GM23338 (cell line): Measurements from ENCODE around the gene SELP. TPM values are rescaled to one million over a fixed set of nuclear protein-coding genes. Genes with fewer than 3 reads are reported as not detected.

ENCODE experiments used
- ATAC-seq: fragments of 200-7000 bp; cut with Tn5 transposase; 3 replicates; pipeline ENCODE4 v1.9.1; 2020
- DNase-seq: peaks from one replicate; pipeline ENCODE4 v3.0.0-alpha.2; 2015; ENCODE audit warnings: low spot score
- H2AFZ ChIP-seq: fragments of 200-600 bp; sonication (generic); 2 replicates; pipeline ENCODE4 v1.8.0; 2016; ENCODE audit warnings: antibody characterized with exemption, mild to moderate bottlenecking, moderate library complexity
- H3F3A ChIP-seq: fragments of 200-600 bp; sonication (generic); replicated peaks from 2 replicates; pipeline ENCODE4 v1.8.0; 2017; ENCODE audit warnings: antibody characterized with exemption, mixed run types, low read depth
- H3K27ac ChIP-seq: fragments of 200-600 bp; sonication (generic); 2 replicates; pipeline ENCODE4 v1.6.1; 2016; ENCODE audit warnings: low read depth
- H3K27me3 ChIP-seq: fragments of 200-600 bp; sonication (generic); 2 replicates; pipeline ENCODE4 v1.8.0; 2016; ENCODE audit warnings: mild to moderate bottlenecking, mixed run types, moderate library complexity; ENCODE audit not compliant: insufficient read depth
- H3K36me3 ChIP-seq: fragments of 200-600 bp; sonication (generic); 2 replicates; pipeline ENCODE4 v1.8.0; 2016; ENCODE audit warnings: mild to moderate bottlenecking; ENCODE audit not compliant: insufficient read depth
- H3K4me1 ChIP-seq: fragments of 200-600 bp; sonication (generic); 2 replicates; pipeline ENCODE4 v1.8.0; 2016; ENCODE audit warnings: mild to moderate bottlenecking, moderate library complexity; ENCODE audit not compliant: insufficient read depth
- H3K4me2 ChIP-seq: fragments of 200-600 bp; sonication (generic); 2 replicates; pipeline ENCODE4 v1.7.1; 2017; ENCODE audit warnings: mixed run types
- H3K4me3 ChIP-seq: fragments of 200-600 bp; sonication (generic); 2 replicates; pipeline ENCODE4 v1.6.1; 2016; ENCODE audit warnings: mixed run types
- H3K79me2 ChIP-seq: fragments of 200-600 bp; sonication (generic); replicated peaks from 2 replicates; pipeline ENCODE4 v1.8.0; 2017; ENCODE audit warnings: mild to moderate bottlenecking; ENCODE audit not compliant: insufficient read depth
- H3K9me2 ChIP-seq: fragments of 200-600 bp; sonication (generic); 2 replicates; pipeline ENCODE4 v1.8.0; 2017; ENCODE audit not compliant: insufficient read depth
- H4K20me1 ChIP-seq: fragments of 200-600 bp; sonication (generic); replicated peaks from 2 replicates; pipeline ENCODE4 v1.8.0; 2017; ENCODE audit warnings: mild to moderate bottlenecking; ENCODE audit not compliant: insufficient read depth
- H3K27ac Mint-ChIP-seq: 2 replicates; pipeline ENCODE4 v1.8.0; 2020; ENCODE audit warnings: inconsistent platforms, mild to moderate bottlenecking, moderate library complexity, mixed read lengths
- H3K27me3 Mint-ChIP-seq: 3 replicates; pipeline ENCODE4 v1.8.0; 2022; ENCODE audit warnings: low read depth, mild to moderate bottlenecking, moderate library complexity, mixed read lengths, inconsistent platforms; ENCODE audit not compliant: insufficient read depth, poor library complexity
- H3K36me3 Mint-ChIP-seq: 3 replicates; pipeline ENCODE4 v1.8.0; 2021; ENCODE audit warnings: low read depth, mild to moderate bottlenecking, inconsistent platforms, moderate library complexity, mixed read lengths
- H3K4me1 Mint-ChIP-seq: 3 replicates; pipeline ENCODE4 v1.8.0; 2020; ENCODE audit warnings: mild to moderate bottlenecking, inconsistent platforms, mixed read lengths
- H3K4me3 Mint-ChIP-seq: 3 replicates; pipeline ENCODE4 v1.8.0; 2021; ENCODE audit warnings: moderate library complexity, mild to moderate bottlenecking, inconsistent platforms, mixed read lengths
- H3K9me3 Mint-ChIP-seq: 3 replicates; pipeline ENCODE4 v1.8.0; 2020; ENCODE audit warnings: moderate library complexity, mild to moderate bottlenecking, inconsistent platforms, mixed read lengths
- ETS1 ChIP-seq: IDR thresholded peaks from 2 replicates; pipeline ENCODE4 v1.6.1; 2016; ENCODE audit warnings: antibody characterized with exemption
- EZH2 ChIP-seq: fragments of 200-600 bp; sonication (generic); IDR thresholded peaks from one replicate; pipeline ENCODE4 v1.8.0; 2017; ENCODE audit warnings: antibody characterized with exemption, mild to moderate bottlenecking, low read depth; ENCODE audit not compliant: unreplicated experiment
- EZH2phosphoT487 ChIP-seq: fragments of 200-600 bp; sonication (generic); IDR thresholded peaks from one replicate; pipeline ENCODE4 v1.8.1; 2018; ENCODE audit warnings: antibody characterized with exemption; ENCODE audit not compliant: unreplicated experiment
- NANOG ChIP-seq: IDR thresholded peaks from 2 replicates; pipeline ENCODE4 v1.6.1; 2016; ENCODE audit warnings: antibody characterized with exemption, borderline replicate concordance
- STAT1 ChIP-seq: IDR thresholded peaks from one replicate; pipeline ENCODE4 v1.6.1; 2016; ENCODE audit warnings: antibody characterized with exemption; ENCODE audit not compliant: unreplicated experiment
- ZNF114 ChIP-seq: fragments of 250-450 bp; sonication (Bioruptor Pico); IDR thresholded peaks from 2 replicates; pipeline ENCODE4 v1.5.0; 2020; ENCODE audit warnings: mild to moderate bottlenecking, moderate library complexity
- ZNF331 ChIP-seq: fragments of 250-450 bp; sonication (Bioruptor Pico); IDR thresholded peaks from 2 replicates; pipeline ENCODE4 v1.5.0; 2020; ENCODE audit warnings: low read depth, mild to moderate bottlenecking, moderate library complexity
- polyA plus RNA-seq: library from polyadenylated mRNA; unstranded; fragments of >200 nt; fragmentation: Nextera tagmentation; extraction: Ambion mirVana; gene quantifications from 2 replicates; pipeline ENCODE4 v1.2.1, GENCODE V29; 2016
- total RNA-seq: library from RNA; depleted of rRNA; stranded (reverse); fragments of >200 nt; shearing (Covaris generic); gene quantifications from 2 replicates; pipeline ENCODE4 v1.2.3, GENCODE V29; 2014
- TF ChIP-seq, protein P1 (sequence below): fragments of 250-450 bp; sonication (Bioruptor Pico); IDR thresholded peaks from 2 replicates; pipeline ENCODE4 v1.5.0; 2020; ENCODE audit warnings: mild to moderate bottlenecking, moderate library complexity

The SELP gene
- total and polyA plus RNA-seq, 2 experiments from 2014 or later = not detected

DNA sequence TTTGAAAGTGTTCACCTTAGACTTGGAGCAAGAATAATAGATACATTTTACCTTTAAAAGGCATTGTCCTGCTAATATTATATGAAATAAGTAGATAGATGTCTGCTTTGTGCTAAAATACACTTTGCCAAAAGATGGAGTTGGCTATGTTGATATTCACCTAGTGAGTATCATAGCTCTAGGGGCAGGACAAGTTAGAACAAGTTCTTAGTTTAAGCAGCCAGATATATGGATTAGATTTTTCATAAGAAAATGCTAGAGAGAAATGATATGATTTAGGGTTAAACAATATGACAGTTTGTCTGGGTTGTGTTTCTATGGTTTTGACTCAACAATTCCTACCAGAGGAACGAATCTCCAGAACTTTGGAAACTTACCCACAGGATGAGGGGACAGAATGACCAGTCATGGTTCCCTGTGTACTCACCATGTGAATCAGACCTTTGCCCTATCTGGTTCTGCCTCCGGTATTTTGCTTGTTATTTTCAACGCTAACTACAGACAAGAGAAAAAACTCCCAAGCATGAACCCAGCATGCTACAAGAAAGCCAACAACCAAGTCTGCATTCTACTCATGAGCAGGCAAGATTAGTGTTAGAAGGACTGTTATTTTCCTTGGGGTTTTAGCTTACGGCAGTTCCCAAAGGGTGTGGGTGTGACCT, 45.3 kb downstream of the SELP start:
- no peak for DNase-seq
- no peaks in the 10 kb centered on the region for H3K79me2 ChIP-seq
- no peaks in the 10 kb centered on the region for H3K27me3 ChIP-seq
- TF ChIP-seq NANOG (no peak), ZNF331 (no peak), ETS1 (no peak), STAT1 (no peak), EZH2 (no peak), ZNF114 (CRISPR knock-in tag) (no peak), EZH2phosphoT487 (no peak)
- TF ChIP-seq, protein P1, sequence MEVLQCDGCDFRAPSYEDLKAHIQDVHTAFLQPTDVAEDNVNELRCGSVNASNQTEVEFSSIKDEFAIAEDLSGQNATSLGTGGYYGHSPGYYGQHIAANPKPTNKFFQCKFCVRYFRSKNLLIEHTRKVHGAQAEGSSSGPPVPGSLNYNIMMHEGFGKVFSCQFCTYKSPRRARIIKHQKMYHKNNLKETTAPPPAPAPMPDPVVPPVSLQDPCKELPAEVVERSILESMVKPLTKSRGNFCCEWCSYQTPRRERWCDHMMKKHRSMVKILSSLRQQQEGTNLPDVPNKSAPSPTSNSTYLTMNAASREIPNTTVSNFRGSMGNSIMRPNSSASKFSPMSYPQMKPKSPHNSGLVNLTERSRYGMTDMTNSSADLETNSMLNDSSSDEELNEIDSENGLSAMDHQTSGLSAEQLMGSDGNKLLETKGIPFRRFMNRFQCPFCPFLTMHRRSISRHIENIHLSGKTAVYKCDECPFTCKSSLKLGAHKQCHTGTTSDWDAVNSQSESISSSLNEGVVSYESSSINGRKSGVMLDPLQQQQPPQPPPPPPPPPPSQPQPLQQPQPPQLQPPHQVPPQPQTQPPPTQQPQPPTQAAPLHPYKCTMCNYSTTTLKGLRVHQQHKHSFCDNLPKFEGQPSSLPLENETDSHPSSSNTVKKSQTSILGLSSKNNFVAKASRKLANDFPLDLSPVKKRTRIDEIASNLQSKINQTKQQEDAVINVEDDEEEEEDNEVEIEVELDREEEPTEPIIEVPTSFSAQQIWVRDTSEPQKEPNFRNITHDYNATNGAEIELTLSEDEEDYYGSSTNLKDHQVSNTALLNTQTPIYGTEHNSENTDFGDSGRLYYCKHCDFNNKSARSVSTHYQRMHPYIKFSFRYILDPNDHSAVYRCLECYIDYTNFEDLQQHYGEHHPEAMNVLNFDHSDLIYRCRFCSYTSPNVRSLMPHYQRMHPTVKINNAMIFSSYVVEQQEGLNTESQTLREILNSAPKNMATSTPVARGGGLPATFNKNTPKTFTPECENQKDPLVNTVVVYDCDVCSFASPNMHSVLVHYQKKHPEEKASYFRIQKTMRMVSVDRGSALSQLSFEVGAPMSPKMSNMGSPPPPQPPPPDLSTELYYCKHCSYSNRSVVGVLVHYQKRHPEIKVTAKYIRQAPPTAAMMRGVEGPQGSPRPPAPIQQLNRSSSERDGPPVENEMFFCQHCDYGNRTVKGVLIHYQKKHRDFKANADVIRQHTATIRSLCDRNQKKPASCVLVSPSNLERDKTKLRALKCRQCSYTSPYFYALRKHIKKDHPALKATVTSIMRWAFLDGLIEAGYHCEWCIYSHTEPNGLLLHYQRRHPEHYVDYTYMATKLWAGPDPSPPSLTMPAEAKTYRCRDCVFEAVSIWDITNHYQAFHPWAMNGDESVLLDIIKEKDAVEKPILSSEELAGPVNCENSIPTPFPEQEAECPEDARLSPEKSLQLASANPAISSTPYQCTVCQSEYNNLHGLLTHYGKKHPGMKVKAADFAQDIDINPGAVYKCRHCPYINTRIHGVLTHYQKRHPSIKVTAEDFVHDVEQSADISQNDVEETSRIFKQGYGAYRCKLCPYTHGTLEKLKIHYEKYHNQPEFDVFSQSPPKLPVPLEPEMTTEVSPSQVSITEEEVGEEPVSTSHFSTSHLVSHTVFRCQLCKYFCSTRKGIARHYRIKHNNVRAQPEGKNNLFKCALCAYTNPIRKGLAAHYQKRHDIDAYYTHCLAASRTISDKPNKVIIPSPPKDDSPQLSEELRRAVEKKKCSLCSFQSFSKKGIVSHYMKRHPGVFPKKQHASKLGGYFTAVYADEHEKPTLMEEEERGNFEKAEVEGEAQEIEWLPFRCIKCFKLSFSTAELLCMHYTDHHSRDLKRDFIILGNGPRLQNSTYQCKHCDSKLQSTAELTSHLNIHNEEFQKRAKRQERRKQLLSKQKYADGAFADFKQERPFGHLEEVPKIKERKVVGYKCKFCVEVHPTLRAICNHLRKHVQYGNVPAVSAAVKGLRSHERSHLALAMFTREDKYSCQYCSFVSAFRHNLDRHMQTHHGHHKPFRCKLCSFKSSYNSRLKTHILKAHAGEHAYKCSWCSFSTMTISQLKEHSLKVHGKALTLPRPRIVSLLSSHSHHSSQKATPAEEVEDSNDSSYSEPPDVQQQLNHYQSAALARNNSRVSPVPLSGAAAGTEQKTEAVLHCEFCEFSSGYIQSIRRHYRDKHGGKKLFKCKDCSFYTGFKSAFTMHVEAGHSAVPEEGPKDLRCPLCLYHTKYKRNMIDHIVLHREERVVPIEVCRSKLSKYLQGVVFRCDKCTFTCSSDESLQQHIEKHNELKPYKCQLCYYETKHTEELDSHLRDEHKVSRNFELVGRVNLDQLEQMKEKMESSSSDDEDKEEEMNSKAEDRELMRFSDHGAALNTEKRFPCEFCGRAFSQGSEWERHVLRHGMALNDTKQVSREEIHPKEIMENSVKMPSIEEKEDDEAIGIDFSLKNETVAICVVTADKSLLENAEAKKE (CRISPR knock-in tag) = no peak
- no peak for ATAC-seq
- no peaks in the 10 kb centered on the region for H3K36me3 ChIP-seq
- H3K4me2 ChIP-seq = no peak overlapping the region
- H3K27ac ChIP-seq = no peak overlapping the region
- peaks cover 5% of the 10 kb centered on the region; the same call in 1 of the 3 replicates for H3K4me1 Mint-ChIP-seq
- H3K4me3 ChIP-seq = no peak overlapping the region
- H3K27me3 Mint-ChIP-seq = no peaks in the 10 kb centered on the region
- no peak overlapping the region for H3K4me3 Mint-ChIP-seq
- no peak overlapping the region for H2AFZ ChIP-seq
- H3K36me3 Mint-ChIP-seq = no peaks in the 10 kb centered on the region
- no peaks in the 10 kb centered on the region for H4K20me1 ChIP-seq
- H3K9me2 ChIP-seq = no peaks in the 10 kb centered on the region
- H3K27ac Mint-ChIP-seq = no peak overlapping the region
- no peaks in the 10 kb centered on the region for H3K9me3 Mint-ChIP-seq
- peaks cover 4% of the 10 kb centered on the region; the same call in 1 of the 2 replicates for H3K4me1 ChIP-seq
- no peaks in the 10 kb centered on the region; the same call in 1 of the 2 replicates for H3F3A ChIP-seq
